Measurements from ENCODE around the gene FUNDC2.
"Not testable (repeated sequence)": the region's sequence is repeated elsewhere in the genome, so short reads cannot be mapped to it uniquely, and the experiment has no call there.

FUNDC2 gene, protein sequence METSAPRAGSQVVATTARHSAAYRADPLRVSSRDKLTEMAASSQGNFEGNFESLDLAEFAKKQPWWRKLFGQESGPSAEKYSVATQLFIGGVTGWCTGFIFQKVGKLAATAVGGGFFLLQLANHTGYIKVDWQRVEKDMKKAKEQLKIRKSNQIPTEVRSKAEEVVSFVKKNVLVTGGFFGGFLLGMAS

DNA sequence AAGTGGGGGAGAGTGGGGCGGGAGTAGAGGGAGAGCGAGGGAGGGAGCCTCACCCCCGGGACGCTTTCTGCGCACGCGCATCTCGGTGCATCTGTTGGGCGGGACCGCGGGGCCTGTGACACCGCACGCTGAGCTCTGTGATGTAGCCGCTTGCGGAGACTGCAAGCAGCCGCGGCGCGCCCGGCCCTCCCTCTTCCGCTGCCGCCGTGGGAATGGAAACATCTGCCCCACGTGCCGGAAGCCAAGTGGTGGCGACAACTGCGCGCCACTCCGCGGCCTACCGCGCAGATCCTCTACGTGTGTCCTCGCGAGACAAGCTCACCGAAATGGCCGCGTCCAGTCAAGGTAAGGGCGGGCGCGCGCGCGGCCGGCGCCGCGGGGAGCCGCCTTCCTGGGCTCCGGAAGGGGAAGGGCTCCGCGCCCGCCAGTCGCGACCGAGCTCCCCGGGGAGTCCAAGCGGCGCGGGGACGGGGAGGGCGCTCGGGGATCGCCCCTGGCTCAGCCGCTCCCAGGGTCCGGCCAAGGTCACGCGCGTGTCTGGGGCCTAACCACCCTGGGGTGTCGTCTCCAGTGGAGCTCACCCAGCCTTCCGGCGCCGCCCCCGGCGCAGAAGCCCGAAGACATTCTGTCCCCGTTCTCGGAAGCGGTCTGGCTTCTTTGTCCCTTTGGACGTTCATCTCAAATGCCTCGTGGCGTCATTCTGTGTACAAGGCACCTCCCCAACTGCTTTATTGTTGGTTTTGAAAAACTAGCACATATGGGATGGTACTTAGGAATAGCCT lies at the start of gene FUNDC2:
TSS of gene FUNDC2 (plus strand) at position 118 of the 782 bp plus-strand sequence. CDS start at position 213, 95 bp downstream.
- peak; percentile 87 for DNase-seq (ENCODE audit: low read depth)

DNA sequence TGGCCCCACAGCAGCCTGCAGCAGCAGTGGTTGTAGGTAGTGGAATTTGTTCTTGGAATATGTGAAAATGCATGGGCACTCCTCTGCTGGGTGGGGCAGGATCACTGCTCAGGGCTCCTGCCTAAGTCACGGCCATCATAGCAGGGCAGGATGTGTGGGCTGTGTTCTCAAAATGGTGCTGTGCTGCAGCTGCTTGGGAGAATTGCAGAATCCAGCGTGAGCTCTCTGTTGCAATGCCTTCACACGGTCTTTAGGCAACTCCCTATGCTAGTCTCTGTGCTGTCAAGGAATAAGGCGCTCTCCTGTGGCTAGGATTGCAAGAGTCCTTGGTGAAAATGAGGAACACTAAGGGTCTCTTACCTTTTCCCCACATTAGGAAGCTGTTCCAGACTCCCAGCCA lies 47.0 kb upstream of the FUNDC2 start:
- DNase-seq (ENCODE audit: low read depth), result peak; percentile 13

DNA sequence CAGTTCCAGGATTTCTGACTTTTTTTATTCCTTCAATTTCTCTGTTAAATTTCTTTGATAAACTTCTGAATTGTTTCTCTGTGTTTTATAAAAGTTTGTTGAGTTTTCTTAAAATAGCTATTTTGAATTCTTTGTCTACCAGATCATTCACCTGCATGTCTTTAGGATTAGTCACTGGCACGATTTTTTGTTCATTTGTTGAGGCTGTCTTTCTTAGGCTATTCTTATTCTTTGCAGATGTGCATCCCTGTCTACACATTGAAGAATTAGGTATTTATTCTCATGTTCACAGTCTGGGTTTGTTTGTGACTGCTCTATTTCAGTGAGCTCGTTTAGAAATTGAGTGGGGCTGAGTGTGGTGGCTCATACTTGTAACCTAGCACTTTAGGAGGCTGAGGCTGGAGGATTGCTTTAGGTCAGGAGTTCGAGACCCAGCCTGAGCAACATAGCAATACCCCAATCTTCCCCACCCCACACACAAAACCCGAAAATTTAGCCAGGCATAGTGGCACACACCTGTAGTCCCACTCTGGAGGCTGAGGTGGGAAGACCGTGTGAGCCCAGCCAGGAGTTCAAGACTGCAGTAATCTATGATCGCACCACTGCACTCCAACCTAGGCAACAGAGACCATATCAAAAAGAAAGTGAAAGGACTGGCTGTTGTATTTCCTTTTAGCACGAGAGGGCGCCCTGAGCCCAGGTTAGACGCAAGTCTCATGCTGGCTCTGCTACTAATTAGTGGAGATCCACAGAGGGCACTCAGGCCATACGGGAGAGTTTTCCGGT lies 46.1 kb upstream of the FUNDC2 start:
- DNase-seq (ENCODE audit: low read depth), result peak; percentile 37

DNA sequence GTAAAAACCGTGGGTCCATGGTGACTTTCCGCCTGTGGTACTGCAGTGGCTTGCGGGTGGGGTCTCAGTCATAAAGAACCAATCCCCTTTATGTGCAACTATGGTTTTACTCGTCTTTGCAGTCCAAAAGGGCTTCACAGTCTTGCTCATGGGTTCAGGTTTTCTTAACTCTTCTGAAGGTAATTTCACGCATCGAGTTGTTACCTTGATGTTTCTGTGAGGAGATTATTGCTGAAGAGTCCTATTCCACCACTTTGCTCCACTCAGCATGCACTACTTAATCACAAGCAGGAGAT lies 45.6 kb upstream of the FUNDC2 start:
- DNase-seq (ENCODE audit: low read depth), result no peak

DNA sequence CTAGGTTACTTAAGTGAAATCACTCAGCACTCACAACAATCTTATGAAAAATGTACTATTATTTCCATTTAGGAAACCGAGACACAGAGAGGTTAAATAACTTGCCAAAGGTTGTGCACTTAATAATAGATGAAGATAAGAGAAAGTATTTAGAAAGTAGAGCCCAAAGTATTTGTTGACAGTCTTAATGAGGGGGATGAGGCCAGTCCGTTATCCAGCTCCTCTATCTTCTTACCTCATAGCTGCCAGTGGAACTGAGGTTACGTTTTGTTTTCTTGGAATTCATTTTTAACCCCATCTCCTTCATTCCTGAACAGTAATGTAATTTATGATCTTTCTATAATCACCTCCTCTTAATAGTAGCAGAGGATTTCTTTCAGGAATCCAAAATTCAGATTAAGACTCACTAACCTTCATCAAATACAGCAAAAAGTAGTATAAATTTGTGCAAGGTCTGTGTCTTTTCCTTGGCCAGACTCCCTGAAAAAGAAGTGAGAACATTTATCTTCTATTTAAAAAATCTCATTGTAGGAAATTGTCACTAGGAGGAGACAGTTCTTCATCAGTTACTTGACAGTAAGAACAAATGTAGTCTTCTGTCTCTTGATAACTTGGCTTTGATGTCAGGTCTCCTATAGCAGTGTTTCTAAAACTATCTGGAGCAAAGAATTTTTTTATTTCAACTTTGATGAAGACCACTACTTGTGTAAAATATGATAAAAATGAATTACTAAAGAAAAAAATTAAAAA lies 39.6 kb upstream of the FUNDC2 start:
- DNase-seq (ENCODE audit: low read depth), result peak; percentile 77

DNA sequence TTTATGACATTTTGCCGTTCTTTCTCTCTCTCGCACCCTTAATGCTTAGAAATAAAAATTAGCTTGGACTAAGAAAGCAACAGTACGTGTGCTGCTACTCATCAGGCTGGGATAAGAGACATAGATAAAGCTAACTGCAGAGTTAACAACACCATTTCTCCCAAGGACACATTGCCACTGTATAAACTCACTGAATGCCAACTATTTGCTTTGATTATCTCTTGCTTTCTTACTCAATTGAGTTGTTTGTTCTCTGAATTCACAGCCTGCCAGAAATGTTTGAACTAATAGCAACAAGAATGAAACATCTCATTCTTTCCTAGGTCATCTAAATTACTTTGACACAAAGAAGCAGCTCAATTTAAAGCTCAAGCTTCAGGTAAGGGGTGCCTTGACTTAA lies 38.7 kb upstream of the FUNDC2 start:
- peak; percentile 45 for DNase-seq (ENCODE audit: low read depth)

DNA sequence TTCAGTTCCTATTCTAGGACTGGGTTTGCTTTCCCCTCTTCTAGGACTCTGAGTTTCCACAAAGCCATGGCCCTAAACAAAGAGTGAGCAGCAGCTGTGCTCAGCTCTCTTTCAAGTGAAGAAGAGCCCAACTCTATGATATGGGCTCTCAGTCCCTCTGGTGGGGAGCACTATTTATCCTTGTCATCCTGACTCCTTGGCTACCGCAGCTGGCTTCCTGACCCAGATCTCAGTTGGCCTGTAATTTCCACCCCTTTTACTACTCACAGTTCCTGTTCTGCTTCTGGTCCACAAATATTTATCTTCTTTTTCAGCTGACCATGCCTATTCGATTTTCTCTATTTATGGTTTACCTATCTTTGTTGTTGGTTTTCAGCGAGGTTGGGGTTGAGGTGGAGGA lies 37.9 kb upstream of the FUNDC2 start:
- no peak for DNase-seq (ENCODE audit: low read depth)

DNA sequence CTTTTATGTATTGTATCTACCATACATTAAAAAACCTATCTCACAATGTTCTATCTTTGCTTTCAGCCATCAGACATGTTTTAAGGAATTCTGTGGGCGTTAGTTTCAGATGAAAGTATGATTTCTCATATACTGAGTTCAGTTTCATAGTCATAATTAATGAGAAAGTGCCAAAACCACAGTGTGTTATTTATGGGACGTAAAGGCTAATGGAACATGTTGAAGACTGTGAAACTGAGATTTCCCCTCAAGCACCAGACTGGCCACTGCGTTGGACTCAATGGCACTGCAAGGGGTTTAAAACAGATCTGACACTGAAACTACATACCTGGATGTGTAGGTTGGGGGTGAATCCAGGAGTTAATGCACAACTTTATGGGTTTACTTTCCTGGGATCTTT lies 36.1 kb upstream of the FUNDC2 start:
- no peak for DNase-seq (ENCODE audit: low read depth)

DNA sequence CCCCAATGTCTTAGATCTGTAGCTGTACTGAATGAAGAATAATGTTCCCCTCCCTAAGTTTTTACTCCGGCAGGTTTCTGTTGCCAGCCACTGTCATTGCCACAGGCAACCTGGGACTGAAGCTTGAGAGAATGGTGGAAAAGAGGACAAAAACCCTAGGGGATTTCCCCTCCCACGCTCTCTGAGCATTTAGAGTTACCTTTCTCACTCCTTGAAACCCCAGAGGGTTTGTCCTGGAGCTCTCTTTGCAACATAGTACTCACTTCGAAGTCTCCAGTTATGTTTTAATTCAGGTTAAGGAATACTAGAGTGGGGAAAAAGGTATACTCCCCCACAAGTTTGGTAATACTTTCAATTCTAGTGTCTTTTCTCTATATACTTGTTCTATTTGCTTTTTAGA lies 35.6 kb upstream of the FUNDC2 start:
- DNase-seq (ENCODE audit: low read depth), result no peak

DNA sequence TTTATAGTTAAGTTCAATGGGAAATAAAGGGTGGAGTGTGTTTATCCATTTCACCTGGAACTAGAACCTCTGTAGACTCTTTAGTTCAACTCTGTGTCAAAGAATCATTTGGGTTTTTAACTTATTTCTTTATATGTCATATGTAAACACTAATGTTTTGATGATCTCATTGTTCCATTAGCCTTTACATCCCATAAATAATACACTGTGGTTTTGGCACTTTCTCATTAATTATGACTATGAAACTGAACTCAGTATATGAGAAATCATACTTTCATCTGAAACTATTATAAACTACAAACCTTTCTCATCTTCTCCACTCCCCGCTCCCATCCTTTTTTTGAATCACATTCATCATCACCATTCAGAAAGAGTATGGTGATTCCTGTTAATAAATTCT lies 35.2 kb upstream of the FUNDC2 start:
- DNase-seq (ENCODE audit: low read depth), result no peak

DNA sequence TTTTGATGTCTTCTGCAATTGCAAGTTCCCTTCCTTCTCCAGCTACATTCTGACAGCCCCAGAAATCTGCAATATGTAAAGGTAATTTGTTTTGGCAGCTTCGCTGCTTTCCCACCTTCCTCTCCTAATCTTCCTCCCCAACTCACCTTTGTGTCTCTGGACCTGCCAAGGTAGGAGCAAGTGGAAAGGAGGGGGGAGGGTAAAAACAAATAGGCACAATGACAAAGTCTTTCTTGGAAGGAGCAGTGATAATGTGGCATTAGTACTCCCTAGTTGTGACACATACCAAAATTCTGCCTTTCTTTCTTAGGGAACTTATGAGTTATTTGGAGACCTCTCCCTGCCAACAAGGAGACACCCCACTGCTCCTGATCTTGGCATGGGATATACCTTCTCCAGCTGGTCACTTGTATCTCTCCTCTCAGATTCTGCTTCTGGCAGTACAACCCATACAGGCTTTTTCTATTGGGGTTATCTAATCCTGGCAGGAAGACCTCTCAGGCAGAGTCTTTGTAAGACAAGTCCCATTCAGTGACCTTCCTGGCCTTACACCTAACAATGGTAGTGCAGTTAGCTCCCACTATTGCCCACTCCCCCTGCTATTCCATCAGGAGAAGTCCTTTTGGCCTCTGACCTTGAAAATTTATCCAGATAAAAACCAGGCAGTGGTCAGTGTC lies 28.3 kb upstream of the FUNDC2 start:
- no peak for DNase-seq (ENCODE audit: low read depth)

DNA sequence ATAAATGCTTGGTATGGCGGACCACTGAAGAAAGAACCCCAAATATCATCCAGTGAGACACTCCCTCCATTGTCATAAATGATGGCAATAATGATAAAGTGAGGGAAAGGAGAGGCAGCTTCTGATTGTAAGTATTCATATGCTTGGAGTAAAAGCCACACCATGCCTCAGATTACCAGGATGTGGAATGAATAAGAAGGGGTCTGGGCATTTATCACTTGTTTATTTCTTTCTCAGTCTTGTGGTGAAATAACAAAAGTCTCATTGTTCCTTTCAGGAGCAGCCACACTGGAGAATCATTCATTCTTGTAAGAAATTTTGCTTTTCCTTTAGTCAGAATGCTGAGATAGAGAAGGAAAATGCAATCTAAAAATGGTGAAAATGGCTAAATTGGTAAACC lies 25.8 kb upstream of the FUNDC2 start:
- DNase-seq (ENCODE audit: low read depth), result no peak

DNA sequence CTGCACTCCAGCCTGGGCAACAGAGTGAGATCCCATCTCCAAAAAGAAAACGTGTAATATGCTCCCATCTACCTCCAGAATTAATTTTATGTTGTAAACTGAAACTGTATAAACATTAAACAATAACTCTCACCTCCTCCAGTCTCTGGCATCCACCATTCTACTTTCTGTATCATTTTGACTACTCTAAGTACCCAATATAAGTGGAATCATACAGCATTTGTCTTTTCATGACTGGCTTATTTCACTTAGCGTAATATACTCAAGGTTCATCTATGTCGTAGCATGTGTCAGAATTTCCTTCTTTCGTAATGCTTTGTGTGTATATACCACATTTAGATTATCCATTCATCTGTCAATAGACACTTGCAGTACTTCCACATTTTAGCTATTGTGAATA lies 24.8 kb upstream of the FUNDC2 start:
- DNase-seq (ENCODE audit: low read depth), result no peak

DNA sequence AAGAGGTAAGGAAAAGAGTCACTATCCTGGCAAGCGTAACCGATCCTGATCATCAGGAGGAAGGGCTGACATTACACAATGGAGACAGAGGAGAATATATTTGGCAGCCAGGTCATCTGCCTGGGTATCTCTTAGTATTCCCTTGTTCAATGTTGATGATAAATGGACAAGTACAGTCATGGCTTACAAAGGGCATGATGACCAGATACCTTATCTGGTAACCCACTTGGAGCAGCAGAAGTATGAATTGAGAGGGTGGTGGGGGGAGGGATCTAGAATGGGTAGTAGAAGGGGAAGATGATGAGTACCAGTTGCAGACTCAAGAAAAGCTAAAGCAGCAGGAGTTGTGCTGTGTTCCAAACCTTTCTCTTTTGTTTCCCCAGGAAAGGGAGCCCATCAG lies 21.5 kb upstream of the FUNDC2 start:
- no peak for DNase-seq (ENCODE audit: low read depth)

DNA sequence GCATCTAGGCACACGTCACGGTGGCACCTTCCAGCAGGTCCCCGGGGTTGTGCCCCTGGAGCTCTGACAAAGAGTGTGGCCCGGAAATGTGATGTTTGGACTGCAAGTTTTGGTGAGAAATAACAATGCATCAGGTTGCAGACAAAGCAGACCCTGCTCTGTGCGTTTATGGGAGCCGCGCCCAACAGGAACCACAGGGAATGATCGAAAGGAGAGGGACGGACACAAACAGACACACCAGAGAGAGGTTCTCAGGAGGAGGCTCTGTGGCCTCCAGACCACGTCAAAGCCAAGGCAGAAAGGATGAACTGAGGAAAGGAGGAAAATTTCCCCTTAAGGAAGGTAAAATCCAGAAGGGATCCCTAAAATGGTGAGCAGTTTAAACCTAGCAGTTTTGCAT lies 20.3 kb upstream of the FUNDC2 start:
- DNase-seq (ENCODE audit: low read depth), result not testable (repeated sequence)

DNA sequence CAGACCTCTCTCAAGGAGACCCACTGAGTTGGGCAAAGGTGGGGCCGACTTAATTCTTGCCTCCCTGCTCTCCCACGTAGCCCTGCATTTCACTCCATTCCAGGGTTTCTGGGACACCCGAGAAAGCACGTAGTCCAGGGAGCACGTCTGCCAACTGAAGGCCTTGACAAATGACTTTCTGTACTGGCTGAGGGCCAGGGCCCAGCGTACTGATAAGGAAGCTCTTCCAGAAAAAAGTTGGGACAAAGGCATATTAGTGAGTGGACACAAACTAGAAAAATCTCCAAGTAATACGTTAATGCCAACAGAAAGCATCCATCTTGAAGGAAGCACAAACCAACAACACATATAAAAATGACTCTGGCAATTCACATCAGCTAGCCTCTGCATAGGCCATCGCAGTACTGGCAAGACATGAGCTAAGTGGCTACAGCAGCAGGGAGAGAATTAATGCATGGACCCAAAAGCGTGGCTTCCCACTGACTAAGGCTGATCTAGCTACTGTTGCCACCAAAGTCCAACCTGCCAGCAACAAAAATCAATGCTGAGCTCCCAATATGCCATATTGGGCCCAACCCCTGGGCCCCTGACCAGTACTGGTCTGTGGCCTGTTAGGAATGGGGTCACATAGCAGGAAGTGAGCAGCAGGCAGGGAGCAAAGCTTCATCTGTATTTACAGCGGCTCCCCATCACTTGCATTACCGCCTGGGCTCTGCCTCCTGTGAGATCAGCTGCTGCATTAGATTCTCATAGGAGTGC lies 19.6 kb upstream of the FUNDC2 start:
- peak; percentile 15 for DNase-seq (ENCODE audit: low read depth)

DNA sequence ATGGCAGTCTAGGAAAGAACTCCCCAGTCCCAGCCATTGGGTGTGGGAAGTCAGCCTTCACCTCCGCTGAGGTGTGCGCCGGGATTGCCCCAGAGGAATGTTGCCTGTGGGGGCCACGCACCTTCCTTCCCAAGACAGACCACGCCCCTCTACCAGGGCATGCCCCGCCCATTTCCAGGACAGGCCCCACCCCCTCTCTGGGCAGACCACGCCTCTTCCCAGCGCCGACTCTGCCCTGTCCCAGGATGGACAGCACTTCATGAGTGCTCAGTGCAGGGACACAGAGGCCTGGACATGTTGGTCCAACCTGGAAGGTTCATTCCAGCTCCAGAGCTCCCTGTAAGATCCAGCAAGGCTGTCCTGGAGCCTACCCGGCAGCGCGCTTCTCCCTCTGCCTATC lies 18.1 kb upstream of the FUNDC2 start:
- DNase-seq (ENCODE audit: low read depth), result not testable (repeated sequence)

DNA sequence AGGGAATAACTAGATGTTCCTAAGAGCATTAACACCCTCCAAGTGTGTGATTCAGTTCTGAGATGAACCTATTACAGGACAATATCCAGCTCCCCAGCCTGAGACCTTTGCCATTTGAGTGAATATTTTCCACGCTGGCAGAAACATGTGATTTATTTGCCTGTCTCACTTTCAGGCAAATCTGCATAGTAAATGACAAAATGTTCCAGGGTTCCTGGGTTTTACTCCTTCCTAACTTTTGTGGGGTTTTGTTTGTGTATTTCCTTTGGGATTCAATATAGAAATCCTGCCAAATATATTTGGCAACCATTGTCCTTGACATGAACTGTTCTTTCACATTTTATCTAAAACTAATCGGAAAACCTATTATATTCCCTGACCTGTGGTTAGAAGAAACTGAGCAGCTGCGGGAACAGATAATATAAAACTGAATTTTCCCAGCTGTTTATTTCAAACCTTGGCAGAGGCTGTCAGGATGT lies 16.6 kb upstream of the FUNDC2 start:
- no peak for DNase-seq (ENCODE audit: low read depth)

DNA sequence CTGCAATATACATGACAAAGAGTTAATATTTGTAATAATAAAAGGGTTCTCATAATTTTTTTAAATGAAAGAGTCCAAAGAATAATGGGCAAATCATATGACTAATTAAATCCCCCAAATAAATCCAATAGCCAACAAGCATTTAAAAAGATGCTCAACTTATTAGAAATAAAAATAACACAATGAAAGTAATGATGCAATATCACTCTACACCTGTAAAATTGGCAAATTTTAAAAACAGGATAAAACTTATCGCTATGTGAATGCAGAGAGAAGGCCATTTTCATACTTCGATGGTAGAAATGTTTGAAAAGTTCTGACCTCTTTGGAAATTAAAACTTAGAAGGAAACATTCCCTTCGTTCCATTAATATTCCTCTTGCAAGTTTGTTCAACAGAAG lies 6.1 kb upstream of the FUNDC2 start:
- DNase-seq (ENCODE audit: low read depth), result no peak

DNA sequence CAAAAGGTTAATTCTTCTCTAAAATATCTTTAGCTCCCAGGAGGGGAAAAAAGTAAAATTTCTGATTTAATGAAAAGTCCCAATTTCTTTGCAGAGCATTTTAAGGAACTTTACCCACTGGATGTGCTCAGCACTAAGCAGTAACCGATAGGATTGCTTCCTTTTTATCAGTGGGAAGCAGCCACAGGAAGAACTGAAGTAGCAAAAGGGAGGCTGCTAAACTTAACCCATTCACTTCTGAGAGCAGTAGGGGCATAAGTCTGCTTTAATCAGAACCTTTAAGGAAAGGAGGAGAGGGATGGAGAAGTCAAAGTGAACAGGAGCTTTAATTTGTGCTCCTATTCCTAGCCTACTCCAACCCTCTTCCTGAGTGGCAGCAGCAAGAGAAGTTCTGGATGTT lies 4.1 kb upstream of the FUNDC2 start, which contains the start of gene F8:
TSS of gene F8 (minus strand) at position 139 of the 400 bp plus-strand sequence. CDS start 171 bp downstream, outside the sequence.
- no peak for DNase-seq (ENCODE audit: low read depth)

Data from amniotic epithelial cell (primary cell).